ENCODE data around the gene SNX25. TPM values are rescaled to one million over a fixed set of nuclear protein-coding genes. Genes with fewer than 3 reads are reported as not detected.

SNX25 gene
- total RNA-seq, 1 experiment from 2014 or later = 17.7 TPM

- no peaks in the 10 kb centered on the region for H3K36me3 ChIP-seq
- H3K27me3 ChIP-seq = no peaks in the 10 kb centered on the region
- no peak overlapping the region for H3K4me3 ChIP-seq
- H3K27ac ChIP-seq = no peak overlapping the region
- H3K4me1 ChIP-seq = no peaks in the 10 kb centered on the region; the same call in 1 of the 2 replicates
- no peaks in the 10 kb centered on the region for H3K9me3 ChIP-seq (replicated peaks)
- DNase-seq = no peak
These were observed 4.5 kb downstream of the SNX25 start for GRCh38 chr4:185213877-185214276.

GRCh38 chr4:185215261-185215660, 5.9 kb downstream of the SNX25 start:
- Histone ChIP-seq H3K4me3 (no peak overlapping the region), H3K27me3 (no peaks in the 10 kb centered on the region), H3K9me3 (replicated peaks) (no peaks in the 10 kb centered on the region), H3K4me1 (no peaks in the 10 kb centered on the region; the same call in 1 of the 2 replicates), H3K27ac (no peak overlapping the region), H3K36me3 (no peaks in the 10 kb centered on the region)
- no peak for DNase-seq

- H3K4me1 ChIP-seq = no peaks in the 10 kb centered on the region
- no peaks in the 10 kb centered on the region for H3K9me3 ChIP-seq (replicated peaks)
- no peak for DNase-seq
- no peaks in the 10 kb centered on the region for H3K36me3 ChIP-seq
- no peak overlapping the region for H3K4me3 ChIP-seq
- no peak overlapping the region for H3K27ac ChIP-seq
- H3K27me3 ChIP-seq = no peaks in the 10 kb centered on the region
These were observed 8.1 kb downstream of the SNX25 start for GRCh38 chr4:185217408-185217975.

GRCh38 chr4:185218312-185218711, 8.9 kb downstream of the SNX25 start:
- DNase-seq = no peak

GRCh38 chr4:185219551-185220344, 10.3 kb downstream of the SNX25 start:
- no peaks in the 10 kb centered on the region for H3K4me1 ChIP-seq
- no peaks in the 10 kb centered on the region for H3K9me3 ChIP-seq (replicated peaks)
- DNase-seq = no peak
- H3K36me3 ChIP-seq = no peaks in the 10 kb centered on the region
- no peak overlapping the region for H3K27ac ChIP-seq
- no peaks in the 10 kb centered on the region for H3K27me3 ChIP-seq
- H3K4me3 ChIP-seq = no peak overlapping the region

More at GRCh38 chr4:185218312-185218711, 8.9 kb downstream of the SNX25 start:
- H3K27ac ChIP-seq = no peak overlapping the region
- H3K9me3 ChIP-seq (replicated peaks) = no peaks in the 10 kb centered on the region
- no peaks in the 10 kb centered on the region for H3K36me3 ChIP-seq
- no peaks in the 10 kb centered on the region for H3K27me3 ChIP-seq
- no peak overlapping the region for H3K4me3 ChIP-seq
- H3K4me1 ChIP-seq = no peaks in the 10 kb centered on the region

- Histone ChIP-seq H3K27me3 (no peaks in the 10 kb centered on the region), H3K36me3 (no peaks in the 10 kb centered on the region), H3K4me1 (no peaks in the 10 kb centered on the region), H3K27ac (no peak overlapping the region), H3K9me3 (replicated peaks) (no peaks in the 10 kb centered on the region), H3K4me3 (no peak overlapping the region)
- DNase-seq = no peak
These were observed 12.1 kb downstream of the SNX25 start for GRCh38 chr4:185221491-185221890.

- no peaks in the 10 kb centered on the region for H3K27me3 ChIP-seq
These were observed 12.5 kb downstream of the SNX25 start for GRCh38 chr4:185221912-185222311.

GRCh38 chr4:185222598-185222997, 13.2 kb downstream of the SNX25 start:
- no peak overlapping the region for H3K4me3 ChIP-seq
- H3K27me3 ChIP-seq = no peaks in the 10 kb centered on the region
- no peaks in the 10 kb centered on the region for H3K36me3 ChIP-seq
- no peaks in the 10 kb centered on the region for H3K9me3 ChIP-seq (replicated peaks)
- no peak overlapping the region for H3K27ac ChIP-seq
- H3K4me1 ChIP-seq = no peaks in the 10 kb centered on the region
- DNase-seq = no peak

More at GRCh38 chr4:185221912-185222311, 12.5 kb downstream of the SNX25 start:
- no peak for DNase-seq
- no peak overlapping the region for H3K4me3 ChIP-seq
- H3K36me3 ChIP-seq = no peaks in the 10 kb centered on the region
- no peak overlapping the region for H3K27ac ChIP-seq
- H3K9me3 ChIP-seq (replicated peaks) = no peaks in the 10 kb centered on the region
- no peaks in the 10 kb centered on the region for H3K4me1 ChIP-seq

GRCh38 chr4:185224597-185224996, 15.2 kb downstream of the SNX25 start:
- no peak overlapping the region for H3K4me3 ChIP-seq
- DNase-seq = no peak

GRCh38 chr4:185225940-185226339, 16.5 kb downstream of the SNX25 start:
- DNase-seq = no peak
- H3K9me3 ChIP-seq (replicated peaks) = no peaks in the 10 kb centered on the region
- no peak overlapping the region for H3K27ac ChIP-seq

More at GRCh38 chr4:185224597-185224996, 15.2 kb downstream of the SNX25 start:
- no peaks in the 10 kb centered on the region for H3K9me3 ChIP-seq (replicated peaks)
- H3K27me3 ChIP-seq = no peaks in the 10 kb centered on the region
- no peaks in the 10 kb centered on the region for H3K4me1 ChIP-seq
- H3K27ac ChIP-seq = no peak overlapping the region
- no peaks in the 10 kb centered on the region for H3K36me3 ChIP-seq

GRCh38 chr4:185227131-185227551, 17.7 kb downstream of the SNX25 start:
- Histone ChIP-seq H3K27me3 (no peaks in the 10 kb centered on the region), H3K36me3 (no peaks in the 10 kb centered on the region), H3K27ac (no peak overlapping the region), H3K9me3 (replicated peaks) (no peaks in the 10 kb centered on the region), H3K4me1 (no peaks in the 10 kb centered on the region), H3K4me3 (no peak overlapping the region)
- DNase-seq = no peak

More at GRCh38 chr4:185225940-185226339, 16.5 kb downstream of the SNX25 start:
- no peaks in the 10 kb centered on the region for H3K27me3 ChIP-seq
- H3K4me3 ChIP-seq = no peak overlapping the region
- H3K36me3 ChIP-seq = no peaks in the 10 kb centered on the region
- no peaks in the 10 kb centered on the region for H3K4me1 ChIP-seq

GRCh38 chr4:185227713-185228278, 18.4 kb downstream of the SNX25 start:
- H3K4me1 ChIP-seq = no peaks in the 10 kb centered on the region
- H3K36me3 ChIP-seq = no peaks in the 10 kb centered on the region
- H3K9me3 ChIP-seq (replicated peaks) = no peaks in the 10 kb centered on the region
- H3K27ac ChIP-seq = no peak overlapping the region
- DNase-seq = no peak
- no peaks in the 10 kb centered on the region for H3K27me3 ChIP-seq
- H3K4me3 ChIP-seq = no peak overlapping the region

GRCh38 chr4:185229021-185229818, 19.8 kb downstream of the SNX25 start:
- DNase-seq = no peak
- no peak overlapping the region for H3K27ac ChIP-seq
- H3K27me3 ChIP-seq = no peaks in the 10 kb centered on the region
- no peaks in the 10 kb centered on the region for H3K9me3 ChIP-seq (replicated peaks)
- no peaks in the 10 kb centered on the region for H3K4me1 ChIP-seq
- no peaks in the 10 kb centered on the region for H3K36me3 ChIP-seq
- H3K4me3 ChIP-seq = no peak overlapping the region

- Histone ChIP-seq H3K4me1 (no peaks in the 10 kb centered on the region), H3K9me3 (replicated peaks) (no peaks in the 10 kb centered on the region), H3K36me3 (no peaks in the 10 kb centered on the region), H3K4me3 (no peak overlapping the region), H3K27me3 (no peaks in the 10 kb centered on the region), H3K27ac (no peak overlapping the region)
- no peak for DNase-seq
These were observed 23.0 kb downstream of the SNX25 start for GRCh38 chr4:185232370-185232769.

All from SJCRH30 (cell line).